Activated naive CD4-positive, alpha-beta T cell treated with anti-CD3 and anti-CD28 coated beads, Interleukin-2, amount 10 ng/mL, durations not matched to agents 7 days and 5 days (primary cell): ENCODE measurements around the gene CYP2A7.
"Not testable (repeated sequence)": the region's sequence is repeated elsewhere in the genome, so short reads cannot be mapped to it uniquely, and the experiment has no call there.

Source experiments
- CTCF ChIA-PET: fragments of 350-600 bp; sonication (Branson Sonifier 250); formaldehyde crosslinking; loops from one replicate; lab custom pipeline; 2021; ENCODE audit warnings: antibody characterized with exemption; lab: Charles Lee
- DNase-seq: peaks from one replicate; pipeline ENCODE4 v3.0.0-alpha.2; 2020
- H3K27ac Mint-ChIP-seq: one replicate; pipeline ENCODE4 v1.8.0; 2021; ENCODE audit warnings: mild to moderate bottlenecking, moderate library complexity, mixed read lengths
- H3K27me3 Mint-ChIP-seq: one replicate; pipeline ENCODE4 v1.8.0; 2021; ENCODE audit warnings: mild to moderate bottlenecking, mixed read lengths
- H3K36me3 Mint-ChIP-seq: one replicate; pipeline ENCODE4 v1.8.0; 2021; ENCODE audit warnings: mixed read lengths
- H3K4me1 Mint-ChIP-seq: one replicate; pipeline ENCODE4 v1.8.0; 2021; ENCODE audit warnings: mixed read lengths
- H3K4me3 Mint-ChIP-seq: one replicate; pipeline ENCODE4 v1.8.0; 2021; ENCODE audit warnings: mild to moderate bottlenecking, moderate library complexity, mixed read lengths
- H3K9me3 Mint-ChIP-seq: one replicate; pipeline ENCODE4 v1.8.0; 2021; ENCODE audit warnings: mixed read lengths

CYP2A7 gene, protein sequence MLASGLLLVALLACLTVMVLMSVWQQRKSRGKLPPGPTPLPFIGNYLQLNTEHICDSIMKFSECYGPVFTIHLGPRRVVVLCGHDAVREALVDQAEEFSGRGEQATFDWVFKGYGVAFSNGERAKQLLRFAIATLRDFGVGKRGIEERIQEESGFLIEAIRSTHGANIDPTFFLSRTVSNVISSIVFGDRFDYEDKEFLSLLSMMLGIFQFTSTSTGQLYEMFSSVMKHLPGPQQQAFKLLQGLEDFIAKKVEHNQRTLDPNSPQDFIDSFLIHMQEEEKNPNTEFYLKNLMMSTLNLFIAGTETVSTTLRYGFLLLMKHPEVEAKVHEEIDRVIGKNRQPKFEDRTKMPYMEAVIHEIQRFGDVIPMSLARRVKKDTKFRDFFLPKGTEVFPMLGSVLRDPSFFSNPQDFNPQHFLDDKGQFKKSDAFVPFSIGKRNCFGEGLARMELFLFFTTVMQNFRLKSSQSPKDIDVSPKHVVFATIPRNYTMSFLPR

DNA sequence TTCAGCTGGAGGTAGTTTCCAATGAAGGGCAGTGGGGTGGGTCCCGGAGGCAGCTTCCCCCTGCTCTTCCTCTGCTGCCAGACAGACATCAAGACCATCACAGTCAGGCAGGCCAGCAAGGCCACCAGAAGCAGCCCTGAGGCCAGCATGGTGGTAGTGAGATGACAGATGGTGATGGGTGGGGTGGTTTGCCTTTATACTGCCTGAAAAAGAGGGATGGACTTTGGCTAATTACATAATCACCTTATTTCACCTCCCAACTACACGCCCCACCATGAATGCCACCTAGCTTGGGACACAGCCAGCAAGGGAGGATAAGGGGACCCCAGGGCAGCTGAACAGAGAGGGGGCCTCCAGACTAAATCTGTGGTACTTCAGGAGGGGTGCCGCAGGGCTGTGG lies at the start of gene CYP2A7:
Gene CYP2A7 (minus strand): TSS at position 170 of the 400 bp plus-strand sequence. CDS start 21 bp downstream, at position 149.
- H3K4me1 Mint-ChIP-seq, DNase-seq, H3K4me3 Mint-ChIP-seq, H3K27ac Mint-ChIP-seq, CTCF ChIA-PET, H3K36me3 Mint-ChIP-seq, H3K9me3 Mint-ChIP-seq: not testable (repeated sequence)
- H3K27me3 Mint-ChIP-seq = peaks cover 75% of the 10 kb centered on the region

GRCh38 chr19:40930799-40931198 lies 48.8 kb upstream of the CYP2A7 start:
- H3K27me3 Mint-ChIP-seq = peaks cover 16% of the 10 kb centered on the region
- H3K4me1 Mint-ChIP-seq, H3K9me3 Mint-ChIP-seq, DNase-seq, CTCF ChIA-PET, H3K27ac Mint-ChIP-seq, H3K4me3 Mint-ChIP-seq, H3K36me3 Mint-ChIP-seq: not testable (repeated sequence)

DNA sequence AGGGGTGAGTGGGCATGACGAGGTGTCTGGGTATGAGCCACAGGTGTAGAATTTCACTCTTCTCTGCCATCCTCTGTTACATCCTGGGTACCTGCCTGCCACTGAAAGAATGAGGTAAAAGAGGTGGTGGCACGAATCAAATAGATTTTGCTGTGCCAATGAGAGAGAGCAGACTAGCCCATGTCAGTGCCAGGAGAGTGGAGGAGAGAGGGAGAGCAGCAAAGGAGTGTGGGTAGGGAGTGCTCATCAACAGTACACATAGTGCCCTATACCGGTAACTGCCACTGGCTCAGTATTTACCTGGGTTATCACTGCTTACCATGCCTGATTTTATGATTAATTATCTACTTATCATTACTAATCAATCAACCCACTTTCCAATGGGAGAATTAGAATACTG lies 47.9 kb upstream of the CYP2A7 start:
- H3K4me1 Mint-ChIP-seq, H3K36me3 Mint-ChIP-seq, H3K4me3 Mint-ChIP-seq, H3K27ac Mint-ChIP-seq, H3K9me3 Mint-ChIP-seq, DNase-seq, CTCF ChIA-PET: not testable (repeated sequence)
- H3K27me3 Mint-ChIP-seq = peaks cover 14% of the 10 kb centered on the region

- no peaks in the 10 kb centered on the region for H3K9me3 Mint-ChIP-seq
- no peak overlapping the region for H3K4me3 Mint-ChIP-seq
- H3K36me3 Mint-ChIP-seq = no peaks in the 10 kb centered on the region
- CTCF ChIA-PET = no interaction called here
- peaks cover 22% of the 10 kb centered on the region for H3K27me3 Mint-ChIP-seq
- no peak for DNase-seq
- no peak overlapping the region for H3K27ac Mint-ChIP-seq
- H3K4me1 Mint-ChIP-seq = no peaks in the 10 kb centered on the region
Measured at GRCh38 chr19:40928850-40929249, 46.8 kb upstream of the CYP2A7 start.

- Mint-ChIP-seq H3K27me3 (peaks cover 19% of the 10 kb centered on the region), H3K9me3 (no peaks in the 10 kb centered on the region), H3K36me3 (no peaks in the 10 kb centered on the region), H3K27ac (no peak overlapping the region), H3K4me3 (no peak overlapping the region), H3K4me1 (no peaks in the 10 kb centered on the region)
- no peak for DNase-seq
- CTCF ChIA-PET = no interaction called here
Measured at GRCh38 chr19:40927567-40927966, 45.5 kb upstream of the CYP2A7 start.

DNA sequence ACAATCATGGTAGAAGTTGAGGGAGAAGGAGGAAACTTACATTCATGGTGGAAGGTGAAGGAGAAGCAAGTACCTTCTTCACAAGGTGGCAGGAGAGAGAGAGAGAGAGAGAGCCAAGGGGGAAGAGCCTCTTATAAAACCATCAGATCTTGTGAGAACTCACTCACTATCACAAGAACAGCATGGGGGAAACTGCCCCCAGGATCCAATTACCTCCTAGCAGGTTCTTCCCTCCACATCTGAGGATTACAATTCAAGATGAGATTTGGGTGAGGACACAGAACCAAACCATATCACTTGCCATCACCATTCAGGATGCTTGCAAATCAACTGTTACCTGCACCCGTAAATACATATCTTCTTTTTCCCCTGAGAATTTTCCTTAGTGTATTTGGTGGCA lies 44.2 kb upstream of the CYP2A7 start:
- peaks cover 26% of the 10 kb centered on the region for H3K27me3 Mint-ChIP-seq
- H3K36me3 Mint-ChIP-seq, H3K27ac Mint-ChIP-seq, DNase-seq, CTCF ChIA-PET, H3K4me1 Mint-ChIP-seq, H3K9me3 Mint-ChIP-seq, H3K4me3 Mint-ChIP-seq: not testable (repeated sequence)

- CTCF ChIA-PET = no interaction called here
- peaks cover 20% of the 10 kb centered on the region for H3K27me3 Mint-ChIP-seq
- peaks cover 11% of the 10 kb centered on the region for H3K9me3 Mint-ChIP-seq
Measured at GRCh38 chr19:40923934-40924391, 41.9 kb upstream of the CYP2A7 start.

DNA sequence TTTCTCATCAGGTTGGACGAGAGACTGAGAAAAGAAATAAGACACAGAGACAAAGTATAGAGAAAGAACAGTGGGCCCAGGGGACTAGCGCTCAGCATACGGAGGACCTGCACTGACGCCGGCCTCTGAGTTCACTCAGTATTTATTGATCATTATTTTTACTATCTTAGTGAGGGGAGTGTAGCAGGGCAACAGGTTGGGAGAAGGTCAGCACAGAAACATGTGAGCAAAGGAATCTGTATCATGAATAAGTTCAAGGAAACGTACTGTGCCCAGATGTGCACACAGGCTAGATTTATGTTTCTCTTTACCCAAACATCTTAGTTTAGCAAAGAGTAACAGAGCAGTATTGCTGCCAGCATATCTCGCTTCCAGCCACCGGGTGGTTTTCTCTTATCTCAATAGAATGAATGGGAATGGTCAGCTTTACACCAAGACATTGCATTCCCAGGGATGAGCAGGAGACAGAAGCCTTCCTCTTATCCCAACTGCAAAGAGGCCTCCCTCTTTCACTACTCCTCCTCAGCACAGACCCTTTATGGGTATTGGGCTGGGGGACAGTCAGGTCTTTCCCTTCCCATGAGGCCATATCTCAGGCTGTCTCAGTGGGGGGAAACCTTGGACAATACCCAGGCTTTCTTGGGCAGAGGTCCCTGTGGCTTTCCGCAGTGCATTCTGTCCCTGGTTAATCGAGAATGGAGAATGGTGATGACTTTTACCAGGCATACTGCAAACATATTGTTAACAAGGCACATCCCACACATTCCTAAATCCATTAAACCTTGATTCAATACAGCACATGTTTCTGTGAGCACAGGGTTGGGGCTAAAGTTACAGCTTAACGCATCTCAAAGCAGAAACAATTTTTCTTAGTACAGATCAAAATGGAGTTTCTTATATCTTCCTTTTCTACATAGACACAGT lies 40.5 kb upstream of the CYP2A7 start:
- H3K4me3 Mint-ChIP-seq, H3K36me3 Mint-ChIP-seq, DNase-seq, CTCF ChIA-PET, H3K4me1 Mint-ChIP-seq, H3K27ac Mint-ChIP-seq: not testable (repeated sequence)
- H3K9me3 Mint-ChIP-seq = peaks cover 12% of the 10 kb centered on the region
- H3K27me3 Mint-ChIP-seq = peaks cover 20% of the 10 kb centered on the region

More at GRCh38 chr19:40923934-40924391, 41.9 kb upstream of the CYP2A7 start:
- H3K4me1 Mint-ChIP-seq = no peaks in the 10 kb centered on the region
- peaks cover 2% of the 10 kb centered on the region for H3K36me3 Mint-ChIP-seq
- no peak for DNase-seq
- no peak overlapping the region for H3K27ac Mint-ChIP-seq
- no peak overlapping the region for H3K4me3 Mint-ChIP-seq

DNA sequence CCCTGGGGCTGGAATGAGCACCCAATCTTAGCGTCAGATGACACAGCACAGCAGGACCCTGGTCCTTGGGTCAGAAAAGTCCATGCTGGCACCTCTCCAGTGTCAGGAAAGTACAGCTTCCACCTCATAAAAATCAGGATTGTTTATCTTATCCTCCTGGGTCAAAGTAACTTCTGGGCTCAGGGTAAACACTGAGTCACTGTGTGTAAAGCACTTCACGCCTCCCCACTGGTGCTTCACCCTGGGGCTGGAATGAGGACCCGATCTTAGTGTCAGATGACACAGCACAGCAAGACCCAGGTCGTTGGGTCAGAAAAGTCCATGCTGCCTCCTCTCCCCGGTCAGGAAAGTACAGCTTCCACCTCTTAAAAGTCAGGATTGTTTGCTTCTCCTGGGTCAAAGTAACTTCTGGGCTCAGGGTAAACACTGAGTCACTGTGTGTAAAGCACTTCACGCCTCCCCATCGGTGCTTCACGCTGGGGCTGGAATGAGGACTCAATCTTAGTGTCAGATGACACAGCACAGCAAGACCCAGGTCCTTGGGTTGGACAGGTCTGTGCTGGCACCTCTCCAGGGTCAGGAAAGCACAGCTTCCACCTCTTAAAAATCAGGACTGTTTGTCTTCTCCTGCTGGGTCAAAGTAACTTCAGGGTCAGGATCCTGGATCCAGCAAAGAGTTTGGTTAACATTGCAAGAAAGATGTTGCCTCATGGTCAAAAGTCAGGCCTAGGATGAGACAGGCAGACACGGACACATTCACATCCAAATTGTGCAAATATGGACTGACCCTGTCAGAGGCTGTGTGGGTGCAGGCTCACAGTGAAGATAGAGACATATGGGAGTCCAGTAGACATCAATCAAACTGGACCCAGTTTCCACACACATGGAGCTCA lies 39.2 kb upstream of the CYP2A7 start:
- H3K4me1 Mint-ChIP-seq = no peaks in the 10 kb centered on the region
- no peak for DNase-seq
- H3K4me3 Mint-ChIP-seq = no peak overlapping the region
- H3K36me3 Mint-ChIP-seq = peaks cover 2% of the 10 kb centered on the region
- H3K9me3 Mint-ChIP-seq = peaks cover 16% of the 10 kb centered on the region
- CTCF ChIA-PET = no interaction called here
- H3K27ac Mint-ChIP-seq = no peak overlapping the region
- peaks cover 20% of the 10 kb centered on the region for H3K27me3 Mint-ChIP-seq

GRCh38 chr19:40920300-40921004 lies 38.4 kb upstream of the CYP2A7 start:
- Mint-ChIP-seq H3K36me3 (peaks cover 2% of the 10 kb centered on the region), H3K4me1 (no peaks in the 10 kb centered on the region), H3K27me3 (peaks cover 21% of the 10 kb centered on the region), H3K4me3 (no peak overlapping the region), H3K9me3 (peaks cover 19% of the 10 kb centered on the region), H3K27ac (no peak overlapping the region)
- no peak for DNase-seq
- CTCF ChIA-PET = no interaction called here

- DNase-seq, CTCF ChIA-PET, H3K4me3 Mint-ChIP-seq, H3K4me1 Mint-ChIP-seq, H3K27ac Mint-ChIP-seq, H3K36me3 Mint-ChIP-seq: not testable (repeated sequence)
- Mint-ChIP-seq H3K9me3 (peaks cover 26% of the 10 kb centered on the region), H3K27me3 (peaks cover 25% of the 10 kb centered on the region)
Measured at GRCh38 chr19:40919530-40920299, 37.7 kb upstream of the CYP2A7 start.

- H3K27ac Mint-ChIP-seq, H3K4me3 Mint-ChIP-seq, H3K4me1 Mint-ChIP-seq, DNase-seq, CTCF ChIA-PET, H3K36me3 Mint-ChIP-seq: not testable (repeated sequence)
- Mint-ChIP-seq H3K9me3 (peaks cover 36% of the 10 kb centered on the region), H3K27me3 (peaks cover 25% of the 10 kb centered on the region)
Measured at GRCh38 chr19:40918303-40918702, 36.3 kb upstream of the CYP2A7 start.
